ENCODE data around the gene CLSTN2.

CLSTN2 gene

GRCh38 chr3:140007911-140008869 is 73.2 kb downstream of the CLSTN2 start:
- DNase-seq, result no peak

- no peak for DNase-seq
These were observed 75.4 kb downstream of the CLSTN2 start for GRCh38 chr3:140010391-140010790.

- no peak for DNase-seq
These were observed 76.1 kb downstream of the CLSTN2 start for GRCh38 chr3:140011086-140011485.

- no peak for DNase-seq
These were observed 76.8 kb downstream of the CLSTN2 start for GRCh38 chr3:140011611-140012277.

GRCh38 chr3:140013220-140013619 is 78.2 kb downstream of the CLSTN2 start:
- DNase-seq, result no peak

- no peak for DNase-seq
These were observed 80.0 kb downstream of the CLSTN2 start for GRCh38 chr3:140014831-140015495.

GRCh38 chr3:140015741-140016140 is 80.8 kb downstream of the CLSTN2 start:
- no peak for DNase-seq

- no peak for DNase-seq
These were observed 83.6 kb downstream of the CLSTN2 start for GRCh38 chr3:140018556-140018955.

GRCh38 chr3:140019946-140020345 is 85.0 kb downstream of the CLSTN2 start:
- DNase-seq, result no peak

- DNase-seq, result no peak
These were observed 85.6 kb downstream of the CLSTN2 start for GRCh38 chr3:140020541-140020940.

GRCh38 chr3:140021269-140021668 is 86.3 kb downstream of the CLSTN2 start:
- no peak for DNase-seq

GRCh38 chr3:140022066-140022770 is 87.2 kb downstream of the CLSTN2 start:
- peak; percentile 57 for DNase-seq

GRCh38 chr3:140023616-140024530 is 88.9 kb downstream of the CLSTN2 start:
- no peak for DNase-seq

- no peak for DNase-seq
These were observed 96.2 kb downstream of the CLSTN2 start for GRCh38 chr3:140031170-140031569.

- DNase-seq, result no peak
These were observed 99.1 kb downstream of the CLSTN2 start for GRCh38 chr3:140034058-140034457.

GRCh38 chr3:140035871-140036270 is 100.9 kb downstream of the CLSTN2 start:
- DNase-seq, result no peak

GRCh38 chr3:140050396-140050795 is 115.4 kb downstream of the CLSTN2 start:
- no peak for DNase-seq

- DNase-seq, result peak; percentile 54
These were observed 116.3 kb downstream of the CLSTN2 start for GRCh38 chr3:140051019-140051957.

- peak; percentile 22 for DNase-seq
These were observed 118.1 kb downstream of the CLSTN2 start for GRCh38 chr3:140052771-140053702.
